Endodermal cell (in vitro differentiated cells): ENCODE measurements around the gene RBFOX1. TPM values are rescaled to one million over a fixed set of nuclear protein-coding genes. Genes with fewer than 3 reads are reported as not detected.

Experiments used
- DNase-seq: peaks from one replicate; pipeline ENCODE4 v3.0.0-alpha.2; 2017
- H3K27ac ChIP-seq: 2 replicates; pipeline ENCODE4 v1.5.1; 2013; ENCODE audit warnings: mild to moderate bottlenecking, low read depth, low read length, moderate library complexity
- H3K27me3 ChIP-seq: 2 replicates; pipeline ENCODE4 v1.6.1; 2013; ENCODE audit warnings: mild to moderate bottlenecking, low read length, moderate library complexity; ENCODE audit not compliant: insufficient read depth, control insufficient read depth, poor library complexity, severe bottlenecking
- H3K36me3 ChIP-seq: 2 replicates; pipeline ENCODE4 v1.7.0; 2013; ENCODE audit warnings: mild to moderate bottlenecking, low read length, moderate library complexity; ENCODE audit not compliant: control insufficient read depth, insufficient read depth
- H3K4me1 ChIP-seq: one replicate; pipeline ENCODE4 v1.7.0; 2013; ENCODE audit warnings: low read length; ENCODE audit not compliant: control insufficient read depth, insufficient read depth
- H3K4me3 ChIP-seq: 2 replicates; pipeline ENCODE4 v1.5.1; 2013; ENCODE audit warnings: mild to moderate bottlenecking, low read length, moderate library complexity
- H3K9ac ChIP-seq: 2 replicates; pipeline ENCODE4 v1.6.1; 2013; ENCODE audit warnings: mild to moderate bottlenecking, low read length, moderate library complexity; ENCODE audit not compliant: poor library complexity, severe bottlenecking; ENCODE audit errors: extremely low read depth
- H3K9me3 ChIP-seq: 2 replicates; pipeline ENCODE4 v1.6.1; 2013; ENCODE audit warnings: mild to moderate bottlenecking, low read length, moderate library complexity; ENCODE audit not compliant: control insufficient read depth
- H3K27ac Mint-ChIP-seq: 2 replicates; pipeline ENCODE4 v1.8.0; 2020; ENCODE audit warnings: mixed read lengths
- H3K27me3 Mint-ChIP-seq: 2 replicates; pipeline ENCODE4 v1.8.0; 2021; ENCODE audit warnings: mild to moderate bottlenecking, mixed read lengths; ENCODE audit not compliant: insufficient read depth
- H3K36me3 Mint-ChIP-seq: 2 replicates; pipeline ENCODE4 v1.8.0; 2020; ENCODE audit warnings: low read depth, mixed read lengths
- H3K4me1 Mint-ChIP-seq: 2 replicates; pipeline ENCODE4 v1.8.0; 2020; ENCODE audit warnings: mixed read lengths
- H3K4me3 Mint-ChIP-seq: 2 replicates; pipeline ENCODE4 v1.8.0; 2020; ENCODE audit warnings: mild to moderate bottlenecking, moderate library complexity, mixed read lengths
- H3K9me3 Mint-ChIP-seq: 2 replicates; pipeline ENCODE4 v1.8.0; 2020; ENCODE audit warnings: mild to moderate bottlenecking, mixed read lengths
- WGBS, 2 experiments: methylation state at CpG; one replicate each; pipeline versions ENCODE4 v1.1.5 to v1.1.7; 2013; ENCODE audit warnings: missing lambda C conversion rate in 2 of 2, mixed read lengths in 1 of 2; ENCODE audit not compliant: insufficient coverage in 1 of 2, insufficient read length in 1 of 2; 5-methylcytosine and 5-hydroxymethylcytosine counted together
- total RNA-seq, 2 donors: library from RNA; stranded (reverse); fragmentation: NEBNext Ultra II Directional in 1 of 2; extraction: Animal tissue kit (Norgen Biotek cat#: 25700) in 1 of 2; gene quantifications; 2 replicates in 1 of 2; 3 replicates in 1 of 2; pipeline ENCODE4 v1.2.1, GENCODE V29; 2021
- TF ChIP-seq, protein P1 (sequence below): fragments of 200-600 bp; sonication (generic); conservative IDR thresholded peaks from 2 replicates; pipeline ENCODE4 v1.5.0; 2021; ENCODE audit warnings: antibody characterized with exemption, mild to moderate bottlenecking

RBFOX1 gene
- total RNA-seq, 2 donors from 2014 or later: 2.6 to 2.7 TPM

DNA sequence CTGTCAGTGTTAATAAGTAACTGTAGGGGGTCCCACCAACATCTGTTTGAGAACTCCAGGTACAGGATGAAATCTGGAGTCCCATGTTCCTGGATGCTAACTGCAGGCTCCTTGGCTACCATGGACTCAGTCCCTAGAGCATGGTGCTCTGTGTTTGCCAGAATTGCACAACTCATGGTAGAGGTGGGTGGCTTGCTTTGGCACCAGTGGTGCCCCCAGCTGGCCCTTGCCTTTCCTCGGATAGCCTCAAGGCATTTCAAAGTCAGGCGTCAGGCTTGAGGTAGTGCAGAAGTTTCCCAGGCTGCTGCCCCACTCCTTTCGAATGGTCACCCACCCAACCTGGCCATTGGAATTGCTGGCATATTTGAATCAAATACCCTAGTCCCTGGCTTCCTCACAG, 179.9 kb downstream of the RBFOX1 start:
- Mint-ChIP-seq H3K36me3 (no peaks in the 10 kb centered on the region), H3K4me3 (no peak overlapping the region), H3K27me3 (no peaks in the 10 kb centered on the region), H3K9me3 (peaks cover 1% of the 10 kb centered on the region), H3K27ac (no peak overlapping the region), H3K4me1 (peaks cover 15% of the 10 kb centered on the region)
- H3K9me3 ChIP-seq: no peaks in the 10 kb centered on the region
- TF ChIP-seq, protein P1, sequence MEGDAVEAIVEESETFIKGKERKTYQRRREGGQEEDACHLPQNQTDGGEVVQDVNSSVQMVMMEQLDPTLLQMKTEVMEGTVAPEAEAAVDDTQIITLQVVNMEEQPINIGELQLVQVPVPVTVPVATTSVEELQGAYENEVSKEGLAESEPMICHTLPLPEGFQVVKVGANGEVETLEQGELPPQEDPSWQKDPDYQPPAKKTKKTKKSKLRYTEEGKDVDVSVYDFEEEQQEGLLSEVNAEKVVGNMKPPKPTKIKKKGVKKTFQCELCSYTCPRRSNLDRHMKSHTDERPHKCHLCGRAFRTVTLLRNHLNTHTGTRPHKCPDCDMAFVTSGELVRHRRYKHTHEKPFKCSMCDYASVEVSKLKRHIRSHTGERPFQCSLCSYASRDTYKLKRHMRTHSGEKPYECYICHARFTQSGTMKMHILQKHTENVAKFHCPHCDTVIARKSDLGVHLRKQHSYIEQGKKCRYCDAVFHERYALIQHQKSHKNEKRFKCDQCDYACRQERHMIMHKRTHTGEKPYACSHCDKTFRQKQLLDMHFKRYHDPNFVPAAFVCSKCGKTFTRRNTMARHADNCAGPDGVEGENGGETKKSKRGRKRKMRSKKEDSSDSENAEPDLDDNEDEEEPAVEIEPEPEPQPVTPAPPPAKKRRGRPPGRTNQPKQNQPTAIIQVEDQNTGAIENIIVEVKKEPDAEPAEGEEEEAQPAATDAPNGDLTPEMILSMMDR: no peak
- 0 to 61% methylated on average over 1 to 3 of the region's 3 CpGs for whole genome bisulfite sequencing, 2 experiments
- H3K4me3 ChIP-seq: no peak overlapping the region
- no peaks in the 10 kb centered on the region for H3K27me3 ChIP-seq
- H3K27ac ChIP-seq: no peak overlapping the region
- DNase-seq: no peak
- no peak overlapping the region for H3K9ac ChIP-seq
- no peaks in the 10 kb centered on the region for H3K36me3 ChIP-seq
- no peaks in the 10 kb centered on the region for H3K4me1 ChIP-seq

DNA sequence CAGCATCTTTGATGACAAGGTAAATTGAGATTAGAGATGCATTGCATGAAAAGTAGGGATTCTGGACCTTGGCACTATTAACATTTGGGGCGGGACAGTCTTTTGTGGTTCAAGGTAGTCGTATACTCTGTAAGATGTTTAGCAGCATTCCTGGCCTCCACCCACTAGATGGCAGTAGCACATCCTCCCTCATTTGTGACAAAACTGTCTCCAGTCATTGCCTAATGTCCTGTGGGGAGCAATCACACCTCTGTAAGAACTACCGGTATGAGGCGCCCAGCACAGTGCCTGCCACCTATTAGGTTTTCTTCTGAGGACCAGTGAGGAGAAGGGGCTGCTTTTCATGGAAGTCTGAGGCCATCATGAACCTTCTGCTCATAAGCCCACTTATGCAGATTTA, 180.8 kb downstream of the RBFOX1 start:
- H3K9ac ChIP-seq: no peak overlapping the region
- WGBS, 2 experiments: 86 to 91% methylated on average over 2 to 4 of the region's 4 CpGs
- no peaks in the 10 kb centered on the region for H3K36me3 Mint-ChIP-seq
- no peak overlapping the region for H3K4me3 Mint-ChIP-seq
- H3K27me3 Mint-ChIP-seq: no peaks in the 10 kb centered on the region
- no peak overlapping the region for H3K27ac ChIP-seq
- no peaks in the 10 kb centered on the region for H3K27me3 ChIP-seq
- TF ChIP-seq, protein P1: peak; percentile 69
- H3K9me3 Mint-ChIP-seq: peaks cover 1% of the 10 kb centered on the region
- H3K27ac Mint-ChIP-seq: no peak overlapping the region
- H3K9me3 ChIP-seq: no peaks in the 10 kb centered on the region
- peak; percentile 74 for DNase-seq
- H3K4me1 ChIP-seq: no peaks in the 10 kb centered on the region
- H3K4me3 ChIP-seq: no peak overlapping the region
- peaks cover 15% of the 10 kb centered on the region for H3K4me1 Mint-ChIP-seq
- H3K36me3 ChIP-seq: no peaks in the 10 kb centered on the region

DNA sequence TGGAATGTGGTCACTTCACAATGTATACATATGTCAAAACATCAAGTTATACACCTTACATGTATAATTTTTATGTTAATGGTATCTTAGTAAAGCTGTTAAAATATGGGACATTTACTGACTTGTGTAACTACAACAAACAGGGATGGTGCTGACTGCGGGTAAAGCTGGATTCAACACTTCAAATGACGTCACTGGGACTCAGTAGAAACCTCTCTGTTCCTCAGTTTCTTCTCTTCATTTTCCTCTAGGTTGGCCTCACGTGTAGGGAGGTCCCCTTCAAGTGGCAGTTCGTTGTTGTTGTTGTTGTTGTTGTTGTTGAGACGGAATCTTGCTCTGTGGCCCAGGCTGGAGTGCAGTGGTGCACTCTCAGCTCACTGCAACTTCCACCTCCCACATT, 182.9 kb downstream of the RBFOX1 start:
- no peaks in the 10 kb centered on the region for H3K36me3 ChIP-seq
- Mint-ChIP-seq H3K36me3 (no peaks in the 10 kb centered on the region), H3K9me3 (peaks cover 1% of the 10 kb centered on the region), H3K27me3 (no peaks in the 10 kb centered on the region), H3K4me3 (no peak overlapping the region), H3K27ac (no peak overlapping the region), H3K4me1 (peaks cover 8% of the 10 kb centered on the region)
- no peak overlapping the region for H3K27ac ChIP-seq
- no peak overlapping the region for H3K9ac ChIP-seq
- H3K4me1 ChIP-seq: no peaks in the 10 kb centered on the region
- no peak overlapping the region for H3K4me3 ChIP-seq
- 93% methylated on average over 3 of the region's 5 CpGs; no CpG with 5 or more reads in 1 of the 2 experiments for WGBS, 2 experiments
- H3K27me3 ChIP-seq: no peaks in the 10 kb centered on the region
- DNase-seq: no peak
- TF ChIP-seq, protein P1: no peak
- no peaks in the 10 kb centered on the region for H3K9me3 ChIP-seq
